MG63 (cell line): ENCODE results near the gene CNOT1. TPM values are rescaled to one million over a fixed set of nuclear protein-coding genes. Genes with fewer than 3 reads are reported as not detected.
"Not testable (repeated sequence)": the region's sequence is repeated elsewhere in the genome, so short reads cannot be mapped to it uniquely, and the experiment has no call there.

ENCODE experiments used
- DNase-seq: peaks from one replicate; pipeline ENCODE4 v3.0.0-alpha.2; 2020
- H3K27me3 ChIP-seq: fragments of 250-450 bp; sonication (Bioruptor Pico); 2 replicates; pipeline ENCODE4 v1.5.1; 2020; ENCODE audit warnings: mild to moderate bottlenecking, moderate library complexity
- H3K36me3 ChIP-seq: fragments of 250-450 bp; sonication (Bioruptor Pico); 2 replicates; pipeline ENCODE4 v1.5.1; 2020; ENCODE audit warnings: mild to moderate bottlenecking, moderate library complexity
- H3K4me3 ChIP-seq: fragments of 250-450 bp; sonication (Bioruptor Pico); 2 replicates; pipeline ENCODE4 v1.5.1; 2020; ENCODE audit warnings: mild to moderate bottlenecking, moderate library complexity
- H3K9me3 ChIP-seq: fragments of 250-450 bp; sonication (Bioruptor Pico); 2 replicates; pipeline ENCODE4 v1.5.1; 2020; ENCODE audit warnings: mild to moderate bottlenecking, moderate library complexity
- total RNA-seq: library from RNA; depleted of rRNA; stranded (reverse); fragments of >200 nt; shearing (Covaris generic); gene quantifications from 2 replicates; pipeline ENCODE4 v1.2.3, GENCODE V29; 2014; ENCODE audit warnings: low replicate concordance; rRNA removed

Gene CNOT1
- total RNA-seq = 232 and 296 TPM in 2 replicates

GRCh38 chr16:58629733-58630640 lies at the start of gene CNOT1:
Gene CNOT1 (minus strand): TSS chr16:58629826. CDS start chr16:58599337, 30,489 bp downstream.
- Histone ChIP-seq H3K36me3 (peaks cover 36% of the 10 kb centered on the region), H3K27me3 (no peaks in the 10 kb centered on the region), H3K4me3 (peak within 1 kb of the TSS; percentile 99), H3K9me3 (no peaks in the 10 kb centered on the region; the same call in 1 of the 2 replicates)
- peak; percentile 100 for DNase-seq

DNA sequence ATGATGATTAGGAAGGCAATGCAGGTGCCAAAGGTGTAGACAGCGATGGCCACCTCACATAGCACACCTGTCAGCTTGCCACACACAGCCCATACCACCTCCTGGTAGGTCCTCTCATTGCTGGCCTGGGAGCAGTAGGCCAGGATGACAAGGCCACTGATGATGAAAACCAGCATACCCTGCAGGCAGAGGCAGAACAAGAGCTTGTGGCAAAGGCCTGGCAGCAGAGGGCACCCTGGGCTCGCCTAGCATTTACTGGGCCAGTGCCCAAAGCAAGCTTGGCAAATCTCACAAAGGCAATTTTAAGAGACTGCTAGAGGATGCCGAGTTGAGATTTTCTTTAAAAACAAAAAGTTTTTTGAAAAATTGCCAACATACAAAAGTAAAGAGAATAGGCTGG lies 49.1 kb upstream of the CNOT1 start:
- Histone ChIP-seq H3K36me3 (peaks cover 41% of the 10 kb centered on the region), H3K4me3 (no peak overlapping the region), H3K9me3 (no peaks in the 10 kb centered on the region), H3K27me3 (no peaks in the 10 kb centered on the region)
- DNase-seq = peak; percentile 87

DNA sequence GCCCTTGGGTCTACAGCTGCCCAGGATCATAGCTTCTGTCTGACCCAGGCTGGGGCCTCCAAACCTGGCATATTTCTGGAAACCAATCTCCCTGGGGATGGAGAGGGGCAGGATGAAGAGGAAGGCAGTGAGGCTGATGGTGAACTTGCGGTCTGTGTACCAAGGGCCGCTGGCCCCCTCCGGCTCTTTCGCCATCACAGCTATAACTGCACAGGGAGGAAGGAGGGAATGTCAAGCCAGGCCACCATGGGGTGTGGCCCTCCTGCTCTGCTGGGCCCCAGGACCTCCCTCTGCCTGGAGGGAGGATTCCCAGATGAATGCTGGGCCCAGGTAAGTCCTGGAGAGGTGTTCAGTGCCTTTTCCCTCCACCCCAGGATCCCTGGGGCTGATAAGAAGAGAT lies 48.6 kb upstream of the CNOT1 start:
- H3K9me3 ChIP-seq = no peaks in the 10 kb centered on the region

DNA sequence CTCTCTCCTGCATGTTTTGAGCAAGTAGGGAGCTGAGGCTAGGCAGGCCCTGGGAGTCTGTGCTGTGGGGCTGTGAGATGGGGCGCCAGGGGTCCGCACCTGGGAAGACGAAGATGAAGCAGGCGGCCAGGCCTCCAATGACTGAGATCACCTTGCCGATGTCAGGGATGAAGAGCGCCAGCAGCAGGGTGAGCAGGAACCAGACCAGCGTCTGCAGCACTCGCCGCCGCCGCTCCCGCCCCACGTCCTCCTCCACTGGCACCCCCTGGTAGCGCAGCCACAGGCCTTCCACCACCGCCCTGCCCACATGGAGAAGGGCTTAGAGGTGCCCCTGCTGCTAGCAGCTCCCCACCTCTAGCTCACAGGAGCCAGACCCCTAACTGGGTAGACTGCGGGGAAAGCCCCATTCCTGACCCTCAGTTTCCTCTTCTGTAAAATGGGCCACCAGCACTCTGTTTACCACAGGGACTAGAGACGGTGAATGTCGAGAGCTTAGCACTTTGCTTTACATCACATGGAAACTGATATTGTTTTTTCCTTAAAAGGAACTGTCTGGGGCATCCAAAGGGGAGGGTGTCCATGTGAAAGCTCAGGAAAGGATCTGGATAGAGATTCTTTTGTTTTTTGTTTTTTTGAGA lies 41.4 kb upstream of the CNOT1 start:
- H3K27me3 ChIP-seq = no peaks in the 10 kb centered on the region
- DNase-seq = no peak
- peaks cover 30% of the 10 kb centered on the region for H3K36me3 ChIP-seq
- no peak overlapping the region for H3K4me3 ChIP-seq
- no peaks in the 10 kb centered on the region for H3K9me3 ChIP-seq

More for the DNA sequence above, 48.6 kb upstream of the CNOT1 start:
- H3K4me3 ChIP-seq = no peak overlapping the region
- H3K27me3 ChIP-seq = no peaks in the 10 kb centered on the region
- H3K36me3 ChIP-seq = peaks cover 41% of the 10 kb centered on the region
- DNase-seq = no peak

GRCh38 chr16:58670177-58670576 lies 40.6 kb upstream of the CNOT1 start:
- Histone ChIP-seq H3K4me3 (no peak overlapping the region), H3K27me3 (no peaks in the 10 kb centered on the region), H3K36me3 (peaks cover 23% of the 10 kb centered on the region), H3K9me3 (no peaks in the 10 kb centered on the region)
- DNase-seq = no peak

DNA sequence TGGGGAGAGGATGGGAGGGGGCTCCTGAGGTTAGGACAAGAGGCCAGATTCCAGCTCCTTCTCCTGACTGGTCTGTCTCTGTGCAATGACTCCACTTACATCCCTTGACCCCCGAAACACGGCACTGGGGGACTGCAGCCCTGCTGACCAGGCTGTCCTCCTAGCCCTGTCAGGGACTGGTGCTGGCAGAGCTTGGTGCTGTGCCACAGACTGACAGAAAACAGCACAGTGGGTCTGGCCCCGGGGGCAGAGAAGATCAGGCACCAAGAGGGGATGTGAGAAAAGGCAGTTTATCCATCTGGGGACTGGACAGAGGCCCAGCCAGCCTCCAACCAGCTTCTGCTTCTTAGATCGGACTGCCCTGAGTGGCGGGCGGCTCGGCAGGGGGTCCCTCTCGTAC lies 35.6 kb upstream of the CNOT1 start:
- H3K9me3 ChIP-seq = no peaks in the 10 kb centered on the region

GRCh38 chr16:58661199-58661830 lies 31.7 kb upstream of the CNOT1 start:
- Histone ChIP-seq H3K4me3 (no peak overlapping the region), H3K9me3 (no peaks in the 10 kb centered on the region), H3K27me3 (no peaks in the 10 kb centered on the region), H3K36me3 (no peaks in the 10 kb centered on the region)
- peak; percentile 90 for DNase-seq

More for the DNA sequence above, 35.6 kb upstream of the CNOT1 start:
- DNase-seq = no peak
- H3K36me3 ChIP-seq = peaks cover 17% of the 10 kb centered on the region
- no peaks in the 10 kb centered on the region for H3K27me3 ChIP-seq
- H3K4me3 ChIP-seq = no peak overlapping the region

DNA sequence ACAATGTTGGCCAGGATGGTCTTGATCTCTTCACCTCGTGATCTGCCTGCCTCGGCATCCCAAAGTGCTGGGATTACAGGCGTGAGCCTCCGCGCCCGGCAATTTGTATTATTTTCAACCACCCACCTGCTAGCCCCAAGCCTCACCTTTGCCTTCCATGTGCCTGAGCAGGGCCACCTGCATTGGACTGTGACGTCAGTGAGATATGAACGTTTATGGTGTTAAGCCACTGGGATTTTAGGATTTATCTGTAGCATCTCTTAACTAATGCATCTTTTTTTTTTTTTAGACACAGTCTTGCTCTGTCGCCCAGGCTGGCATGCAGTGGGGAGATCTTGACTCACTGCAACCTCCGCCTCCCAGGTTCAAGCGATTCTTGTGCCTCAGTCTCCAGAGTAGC lies 30.3 kb upstream of the CNOT1 start:
- DNase-seq, H3K36me3 ChIP-seq, H3K9me3 ChIP-seq: not testable (repeated sequence)

GRCh38 chr16:58658796-58659211 lies 29.2 kb upstream of the CNOT1 start:
- DNase-seq = no peak
- Histone ChIP-seq H3K9me3 (no peaks in the 10 kb centered on the region), H3K36me3 (no peaks in the 10 kb centered on the region), H3K4me3 (no peak overlapping the region), H3K27me3 (0 out of 2 replicates have a peak, but pooled peaks cover 2% of the 10 kb centered on the region)

More for the DNA sequence above, 30.3 kb upstream of the CNOT1 start:
- H3K4me3 ChIP-seq, H3K27me3 ChIP-seq: not testable (repeated sequence)

- Histone ChIP-seq H3K36me3 (no peaks in the 10 kb centered on the region), H3K4me3 (no peak overlapping the region), H3K27me3 (0 out of 2 replicates have a peak, but pooled peaks cover 2% of the 10 kb centered on the region), H3K9me3 (no peaks in the 10 kb centered on the region)
- no peak for DNase-seq
Observed at GRCh38 chr16:58656899-58657298, 27.3 kb upstream of the CNOT1 start.

DNA sequence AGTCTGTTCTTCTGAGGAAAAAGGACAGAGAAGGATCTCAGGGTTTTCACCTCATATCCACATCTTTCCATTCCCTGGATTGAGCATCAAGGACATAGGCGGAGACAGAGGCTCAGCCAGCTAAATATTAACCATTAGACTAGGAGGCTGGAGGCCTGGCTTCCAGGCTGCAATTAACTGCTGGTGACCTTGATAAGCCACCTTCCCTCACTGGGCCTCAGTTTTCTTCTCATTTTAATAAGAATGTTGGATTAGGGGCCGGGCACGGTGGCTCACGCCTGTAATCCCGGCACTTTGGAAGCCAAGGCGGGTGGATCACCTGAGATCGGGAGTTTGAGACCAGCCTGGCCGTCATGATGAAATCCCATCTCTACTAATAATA lies 25.6 kb upstream of the CNOT1 start:
- DNase-seq = no peak
- Histone ChIP-seq H3K9me3 (no peaks in the 10 kb centered on the region), H3K27me3 (0 out of 2 replicates have a peak, but pooled peaks cover 2% of the 10 kb centered on the region)

DNA sequence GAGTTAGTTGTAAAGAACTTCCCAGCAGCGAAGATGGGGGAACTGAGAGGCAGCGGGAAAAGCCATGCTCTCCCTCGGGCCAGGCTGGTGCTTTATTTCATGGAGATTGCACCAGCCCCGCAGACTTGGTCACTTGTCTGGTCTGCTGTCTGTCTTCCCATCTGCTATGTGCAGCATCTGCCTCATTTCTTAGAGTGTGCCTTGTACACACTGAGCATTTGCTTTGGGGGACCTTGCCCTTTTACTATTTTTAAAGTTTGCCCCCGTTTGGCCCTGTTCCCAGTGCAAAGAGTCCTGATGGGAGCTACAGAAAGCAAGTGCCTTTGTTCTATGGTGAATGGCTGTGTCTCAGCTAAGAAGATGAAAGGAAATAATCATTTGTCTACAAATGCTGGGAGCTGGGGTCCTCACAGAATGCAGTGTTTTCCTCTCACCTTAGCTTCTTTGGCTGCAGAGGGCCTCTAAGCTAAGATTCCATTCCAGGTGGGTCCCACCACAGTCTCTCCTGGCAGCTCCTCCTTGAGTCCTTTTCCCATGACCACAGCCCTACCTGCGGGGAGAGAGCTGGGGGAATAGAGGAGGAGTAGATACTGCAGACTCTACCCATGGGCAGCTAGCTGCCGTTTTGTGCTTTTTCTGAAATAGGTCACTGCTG lies 25.1 kb upstream of the CNOT1 start:
- no peak for DNase-seq
- no peaks in the 10 kb centered on the region for H3K36me3 ChIP-seq
- H3K9me3 ChIP-seq = no peaks in the 10 kb centered on the region
- 0 out of 2 replicates have a peak, but pooled peaks cover 2% of the 10 kb centered on the region for H3K27me3 ChIP-seq
- H3K4me3 ChIP-seq = no peak overlapping the region

More for the DNA sequence above, 25.6 kb upstream of the CNOT1 start:
- H3K36me3 ChIP-seq = no peaks in the 10 kb centered on the region
- H3K4me3 ChIP-seq = no peak overlapping the region

DNA sequence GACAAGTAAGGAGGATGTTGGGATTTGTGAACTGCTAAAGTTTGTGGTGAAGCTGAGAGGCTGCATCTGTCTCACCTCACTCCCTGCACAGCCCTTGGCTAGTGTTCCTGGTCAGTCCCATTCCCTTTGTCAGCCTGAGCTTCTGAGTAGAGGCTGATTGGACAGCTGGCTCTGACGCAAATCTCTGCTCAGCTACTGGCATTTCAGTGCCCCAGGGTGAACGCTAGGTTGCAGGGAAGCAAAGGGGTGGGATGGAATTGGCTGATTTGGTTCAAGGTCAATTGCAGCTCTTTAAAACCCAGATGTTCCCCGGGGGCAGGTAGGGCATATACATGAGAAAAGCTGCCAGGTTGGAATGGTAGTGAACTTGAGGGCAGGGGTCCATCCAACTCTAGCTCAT lies 23.1 kb upstream of the CNOT1 start:
- H3K27me3 ChIP-seq = 0 out of 2 replicates have a peak, but pooled peaks cover 2% of the 10 kb centered on the region
- H3K36me3 ChIP-seq = no peaks in the 10 kb centered on the region
- no peak for DNase-seq
- no peaks in the 10 kb centered on the region for H3K9me3 ChIP-seq
- H3K4me3 ChIP-seq = no peak overlapping the region

GRCh38 chr16:58651965-58652348 lies 22.3 kb upstream of the CNOT1 start:
- Histone ChIP-seq H3K27me3 (0 out of 2 replicates have a peak, but pooled peaks cover 2% of the 10 kb centered on the region), H3K4me3 (no peak overlapping the region), H3K9me3 (no peaks in the 10 kb centered on the region), H3K36me3 (no peaks in the 10 kb centered on the region)
- DNase-seq = peak; percentile 78

DNA sequence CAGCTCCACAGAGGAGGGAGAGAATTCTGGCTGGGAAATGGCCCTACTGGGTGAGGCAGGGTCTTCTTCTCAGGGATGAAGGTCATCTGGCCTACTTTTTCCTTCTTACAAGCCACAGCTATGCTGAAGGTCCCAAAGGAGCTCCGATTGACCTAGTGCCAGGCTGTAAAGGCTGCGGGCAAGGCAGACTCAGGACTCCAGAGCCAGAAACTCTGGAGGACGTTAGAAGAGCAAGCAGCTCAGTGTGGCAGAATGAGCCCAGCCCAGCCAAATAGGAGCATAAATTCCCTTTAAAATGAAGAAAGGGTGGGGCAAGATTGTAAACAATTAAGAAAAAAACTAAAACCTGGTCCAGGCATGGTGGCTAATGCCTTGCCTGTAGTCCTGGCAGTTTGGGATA lies 20.1 kb upstream of the CNOT1 start:
- Histone ChIP-seq H3K4me3 (no peak overlapping the region), H3K27me3 (no peaks in the 10 kb centered on the region), H3K9me3 (no peaks in the 10 kb centered on the region), H3K36me3 (no peaks in the 10 kb centered on the region)
- DNase-seq = peak; percentile 22

DNA sequence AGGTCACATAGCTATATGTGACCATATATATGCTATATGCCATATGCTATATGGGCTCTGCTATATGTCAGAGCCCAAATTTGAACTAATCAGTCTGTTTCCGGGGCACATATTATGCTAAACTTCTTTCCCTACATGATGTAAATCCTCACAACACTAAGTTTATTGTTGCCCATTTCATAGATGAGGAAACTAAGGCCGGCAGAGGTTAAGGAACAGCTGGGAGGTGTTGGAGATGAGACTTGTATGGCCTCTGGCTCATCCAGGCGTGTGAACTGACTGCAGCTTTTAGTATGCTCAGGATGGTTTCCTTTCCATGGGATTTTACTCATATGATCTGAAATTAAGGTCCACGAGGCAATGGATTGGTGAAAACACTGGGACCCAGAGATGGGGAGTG lies 17.5 kb upstream of the CNOT1 start:
- Histone ChIP-seq H3K4me3 (no peak overlapping the region), H3K27me3 (no peaks in the 10 kb centered on the region), H3K36me3 (no peaks in the 10 kb centered on the region), H3K9me3 (no peaks in the 10 kb centered on the region)
- DNase-seq = no peak
